Activated CD8-positive, alpha-beta memory T cell treated with anti-CD3 and anti-CD28 coated beads, Interleukin-2, amount 50 U/mL, for 24 hours (primary cell): ENCODE measurements around the gene ZFAND6.
"Not testable (repeated sequence)": the region's sequence is repeated elsewhere in the genome, so short reads cannot be mapped to it uniquely, and the experiment has no call there.

ENCODE experiments used
- DNase-seq: peaks from one replicate; pipeline ENCODE4 v3.0.0-alpha.2; 2020; ENCODE audit errors: extremely low read depth

ZFAND6 gene

GRCh38 chr15:80058851-80059785 lies at the start of gene ZFAND6:
ZFAND6 (plus strand) TSS chr15:80059676; CDS start chr15:80120345, 60,669 bp downstream.
- peak; percentile 81 for DNase-seq

- no peak for DNase-seq
Observed at GRCh38 chr15:80010131-80010673, 49.3 kb upstream of the ZFAND6 start.

DNA sequence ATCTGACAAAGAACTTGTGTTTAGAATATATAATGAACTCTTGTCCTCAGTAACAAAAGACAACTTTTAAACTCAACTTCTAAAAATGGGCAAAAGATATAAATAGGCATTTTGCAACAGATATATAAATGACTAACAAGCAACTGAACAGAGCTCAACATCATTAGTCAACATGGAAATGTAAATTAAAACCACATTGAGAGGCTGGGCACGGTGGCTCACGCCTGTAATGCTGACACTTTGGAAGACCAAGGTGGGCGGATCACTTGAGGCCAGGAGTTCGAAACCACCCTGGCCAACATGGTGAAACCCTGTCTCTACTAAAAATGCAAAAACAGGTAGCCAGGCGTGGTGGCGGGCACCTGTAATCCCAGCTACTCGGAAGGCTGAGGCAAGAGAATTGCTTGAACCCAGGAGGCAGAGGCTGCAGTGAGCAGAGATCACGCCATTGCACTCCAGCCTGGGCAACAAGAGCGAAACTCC lies 48.4 kb upstream of the ZFAND6 start:
- not testable (repeated sequence) for DNase-seq

GRCh38 chr15:80011596-80011995 lies 47.9 kb upstream of the ZFAND6 start:
- no peak for DNase-seq

DNA sequence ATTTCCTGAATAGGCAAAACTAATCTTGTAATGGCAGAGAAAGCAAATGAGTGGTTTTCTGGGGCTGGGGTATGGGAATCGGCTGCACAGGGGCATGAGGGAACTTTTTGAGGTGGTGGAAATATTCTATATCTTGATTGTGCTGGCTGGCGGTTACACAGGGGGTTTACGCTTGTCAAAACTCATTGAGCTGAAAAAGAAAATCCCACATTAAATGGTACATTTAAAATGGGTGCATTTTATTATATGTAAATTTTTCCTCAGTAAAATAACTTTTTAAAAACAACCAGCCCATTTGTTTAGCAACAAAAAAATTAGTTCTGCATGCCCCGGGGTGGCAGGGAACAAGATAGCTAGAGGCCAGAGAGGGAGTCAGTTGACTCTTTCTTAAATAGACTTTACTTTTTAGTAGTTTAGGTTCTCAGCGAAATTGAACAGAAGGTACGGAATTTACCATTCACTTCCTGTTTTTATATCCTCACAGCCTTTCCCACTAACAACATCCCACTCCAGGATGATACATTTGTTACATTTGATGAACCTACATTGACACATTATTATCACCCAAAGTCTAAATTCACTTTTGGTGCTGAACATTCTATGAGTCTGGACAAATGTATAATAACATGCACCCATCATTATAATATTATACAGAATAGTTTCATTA lies 47.3 kb upstream of the ZFAND6 start:
- no peak for DNase-seq

- not testable (repeated sequence) for DNase-seq
Observed at GRCh38 chr15:80014186-80014585, 45.3 kb upstream of the ZFAND6 start.

- DNase-seq, result no peak
Observed at GRCh38 chr15:80015156-80015555, 44.3 kb upstream of the ZFAND6 start.

GRCh38 chr15:80016506-80016905 lies 43.0 kb upstream of the ZFAND6 start:
- not testable (repeated sequence) for DNase-seq

GRCh38 chr15:80017139-80017538 lies 42.3 kb upstream of the ZFAND6 start:
- DNase-seq, result not testable (repeated sequence)

DNA sequence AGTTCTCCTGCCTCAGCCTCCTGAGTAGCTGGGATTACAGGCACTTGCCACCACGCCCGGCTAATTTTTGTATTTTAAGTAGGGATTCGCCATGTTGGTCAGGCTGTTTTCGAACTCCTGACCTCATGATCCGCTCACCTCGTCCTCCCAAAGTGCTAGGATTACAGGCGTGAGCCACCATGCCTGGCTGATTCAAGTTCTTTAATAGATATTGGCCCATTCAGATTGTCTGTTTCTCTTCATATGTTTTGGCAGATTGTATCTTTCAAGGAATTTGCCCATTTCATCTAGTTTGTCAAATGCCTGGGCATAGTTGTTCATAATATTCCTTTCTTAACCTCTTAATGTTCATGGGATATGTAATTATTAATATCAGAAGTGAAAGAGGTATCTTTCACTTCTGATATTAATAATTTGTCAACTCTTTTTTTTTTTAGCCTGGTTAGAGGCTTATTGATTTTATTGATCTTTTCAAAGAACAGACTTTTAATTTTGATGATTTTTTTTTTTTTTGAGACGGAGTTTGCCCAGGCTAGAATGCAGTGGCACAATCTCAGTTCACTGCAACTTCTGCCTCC lies 40.2 kb upstream of the ZFAND6 start:
- DNase-seq, result no peak

DNA sequence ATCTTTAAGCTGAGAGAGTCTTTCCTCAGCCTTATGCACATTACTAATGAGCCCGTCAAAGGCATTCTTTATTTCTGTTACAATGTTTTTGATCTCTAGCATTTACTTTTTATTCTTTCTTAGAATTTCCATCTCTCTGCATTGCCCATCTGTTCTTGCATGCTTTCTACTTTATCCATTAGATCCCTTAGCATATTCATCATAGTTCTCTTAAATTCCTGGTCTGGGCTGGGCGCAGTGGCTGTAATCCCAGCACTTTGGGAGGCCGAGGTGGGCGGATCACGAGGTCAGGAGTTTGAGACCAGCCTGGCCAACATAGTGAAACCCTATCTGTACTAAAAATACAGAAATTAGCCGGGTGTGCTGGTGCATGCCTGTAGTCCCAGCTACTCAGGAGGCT lies 39.3 kb upstream of the ZFAND6 start:
- not testable (repeated sequence) for DNase-seq

GRCh38 chr15:80020731-80021130 lies 38.7 kb upstream of the ZFAND6 start:
- no peak for DNase-seq

DNA sequence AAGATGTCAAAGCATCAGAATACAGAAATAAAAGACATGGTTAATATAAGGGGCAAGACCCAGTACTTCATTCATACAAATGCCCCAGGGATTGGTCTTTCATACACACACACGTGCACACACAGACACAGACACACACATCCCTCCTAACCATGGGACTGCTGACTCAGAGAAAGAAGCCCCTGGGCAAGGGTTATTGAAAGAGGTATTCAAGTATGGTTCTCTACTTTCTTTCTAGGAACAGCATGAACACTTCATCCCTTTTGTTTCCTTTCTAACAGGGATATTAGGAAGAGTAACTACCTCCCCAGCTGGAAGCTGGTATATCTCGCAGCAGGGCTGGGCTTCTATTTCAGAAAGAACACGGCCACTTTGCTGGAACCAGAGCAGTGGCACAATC lies 33.2 kb upstream of the ZFAND6 start:
- no peak for DNase-seq

DNA sequence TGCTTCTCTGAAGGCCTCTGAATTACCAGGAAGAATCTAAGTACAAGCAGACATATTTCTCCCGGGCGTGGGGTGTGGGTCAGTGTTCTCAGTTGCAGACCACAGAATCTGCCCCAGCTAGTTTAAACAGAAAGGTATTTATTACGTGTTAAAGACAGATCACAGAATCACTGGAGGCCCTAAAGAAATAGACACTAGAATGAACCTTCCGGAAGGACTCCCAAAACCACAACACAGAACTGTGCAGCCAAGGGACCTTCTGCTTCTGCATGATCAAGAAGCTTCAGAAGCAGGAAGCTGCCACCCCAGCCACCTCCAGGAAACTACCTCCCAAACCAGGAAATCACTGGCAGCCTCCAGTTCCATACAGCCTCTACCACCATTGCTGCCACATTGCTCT lies 32.7 kb upstream of the ZFAND6 start:
- DNase-seq, result no peak

- DNase-seq, result no peak
Observed at GRCh38 chr15:80028937-80029336, 30.5 kb upstream of the ZFAND6 start.

DNA sequence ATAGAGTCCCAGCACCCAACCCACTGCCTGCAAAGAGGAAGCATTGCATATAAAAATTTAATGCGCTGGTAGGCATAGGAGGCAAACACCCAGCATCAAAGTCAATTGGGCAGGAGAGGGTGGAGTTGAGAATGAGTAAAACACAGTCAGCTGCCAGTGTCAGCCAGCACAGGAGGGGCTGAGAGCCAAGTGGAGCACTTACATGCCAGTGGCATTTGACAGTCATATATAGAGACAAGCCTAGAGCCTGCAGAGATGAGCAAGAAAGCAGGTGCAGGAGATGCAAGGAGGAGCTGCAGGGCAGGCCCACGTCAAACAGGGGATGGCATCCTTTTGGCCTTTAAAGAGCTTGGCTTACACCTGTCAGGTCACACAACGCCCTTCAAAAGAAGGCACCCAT lies 27.6 kb upstream of the ZFAND6 start:
- DNase-seq, result no peak

DNA sequence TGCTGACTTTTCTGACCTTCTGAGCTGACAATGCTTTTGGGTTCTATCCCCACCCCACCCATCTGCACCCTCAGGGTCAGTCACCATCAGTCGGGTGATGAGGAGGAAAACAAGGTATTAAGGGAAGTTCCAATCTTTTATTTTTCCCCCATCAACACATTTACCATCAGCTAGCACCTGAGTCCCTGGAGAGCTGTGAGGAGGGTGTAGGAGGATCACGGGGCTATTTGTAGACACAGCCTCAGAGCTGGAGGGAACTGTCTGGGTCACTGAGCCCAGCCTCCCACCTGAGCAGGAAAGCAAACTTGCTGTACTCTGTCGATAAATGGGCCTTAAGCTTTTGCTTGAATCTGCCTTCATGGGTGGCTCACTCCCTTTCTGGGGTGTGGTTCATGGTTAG lies 24.8 kb upstream of the ZFAND6 start:
- no peak for DNase-seq

GRCh38 chr15:80036071-80036470 lies 23.4 kb upstream of the ZFAND6 start:
- DNase-seq, result no peak

- no peak for DNase-seq
Observed at GRCh38 chr15:80041494-80042253, 17.8 kb upstream of the ZFAND6 start.

- DNase-seq, result no peak
Observed at GRCh38 chr15:80042568-80042967, 16.9 kb upstream of the ZFAND6 start.

- DNase-seq, result not testable (repeated sequence)
Observed at GRCh38 chr15:80045219-80045618, 14.3 kb upstream of the ZFAND6 start.
